Ectodermal cell (in vitro differentiated cells): Measurements from ENCODE around the gene FOXA3.

Experiments
- H3K27ac ChIP-seq: 2 replicates; pipeline ENCODE4 v1.7.0; 2013; ENCODE audit warnings: mild to moderate bottlenecking, low read depth, low read length; ENCODE audit not compliant: insufficient read depth, poor library complexity, severe bottlenecking
- H3K27me3 ChIP-seq: 2 replicates; pipeline ENCODE4 v1.7.0; 2013; ENCODE audit warnings: mild to moderate bottlenecking, low read length; ENCODE audit not compliant: insufficient read depth, control insufficient read depth, poor library complexity, severe bottlenecking
- H3K36me3 ChIP-seq: one replicate; pipeline ENCODE4 v1.7.0; 2013; ENCODE audit warnings: low read length; ENCODE audit not compliant: control insufficient read depth, insufficient read depth
- H3K4me1 ChIP-seq: one replicate; pipeline ENCODE4 v1.7.0; 2013; ENCODE audit warnings: low read length; ENCODE audit not compliant: control insufficient read depth, insufficient read depth
- H3K4me3 ChIP-seq: 2 replicates; pipeline ENCODE4 v1.7.0; 2013; ENCODE audit warnings: low read depth, low read length, control low read depth; ENCODE audit not compliant: insufficient read depth
- H3K9me3 ChIP-seq: 2 replicates; pipeline ENCODE4 v1.7.0; 2013; ENCODE audit warnings: mild to moderate bottlenecking, low read length, moderate library complexity; ENCODE audit not compliant: control insufficient read depth
- WGBS, 2 experiments: methylation state at CpG; one replicate each; pipeline ENCODE4 v1.1.7; 2013; ENCODE audit warnings: missing lambda C conversion rate in 2 of 2; 5-methylcytosine and 5-hydroxymethylcytosine counted together

Gene FOXA3

GRCh38 chr19:45902651-45903625, 38.8 kb downstream of the FOXA3 start:
- H3K9me3 ChIP-seq: no peaks in the 10 kb centered on the region
- WGBS, 2 experiments: 6 to 7% methylated on average over 73 of the region's 73 CpGs
- no peaks in the 10 kb centered on the region for H3K4me1 ChIP-seq
- H3K27me3 ChIP-seq: peaks cover 24% of the 10 kb centered on the region
- peak overlapping the region; percentile 57 for H3K4me3 ChIP-seq
- peaks cover 15% of the 10 kb centered on the region for H3K36me3 ChIP-seq
- peak overlapping the region; percentile 45 for H3K27ac ChIP-seq

GRCh38 chr19:45905011-45905410, 40.9 kb downstream of the FOXA3 start:
- H3K27ac ChIP-seq: no peak overlapping the region
- H3K9me3 ChIP-seq: no peaks in the 10 kb centered on the region
- no peaks in the 10 kb centered on the region for H3K4me1 ChIP-seq
- H3K36me3 ChIP-seq: peaks cover 7% of the 10 kb centered on the region
- WGBS, 2 experiments: 86 to 92% methylated on average over 10 of the region's 10 CpGs
- H3K27me3 ChIP-seq: peaks cover 23% of the 10 kb centered on the region
- H3K4me3 ChIP-seq: no peak overlapping the region

- 91 to 96% methylated on average over 3 of the region's 3 CpGs for WGBS, 2 experiments
- H3K27ac ChIP-seq: no peak overlapping the region
Observed at GRCh38 chr19:45906221-45906620, 42.1 kb downstream of the FOXA3 start.

DNA sequence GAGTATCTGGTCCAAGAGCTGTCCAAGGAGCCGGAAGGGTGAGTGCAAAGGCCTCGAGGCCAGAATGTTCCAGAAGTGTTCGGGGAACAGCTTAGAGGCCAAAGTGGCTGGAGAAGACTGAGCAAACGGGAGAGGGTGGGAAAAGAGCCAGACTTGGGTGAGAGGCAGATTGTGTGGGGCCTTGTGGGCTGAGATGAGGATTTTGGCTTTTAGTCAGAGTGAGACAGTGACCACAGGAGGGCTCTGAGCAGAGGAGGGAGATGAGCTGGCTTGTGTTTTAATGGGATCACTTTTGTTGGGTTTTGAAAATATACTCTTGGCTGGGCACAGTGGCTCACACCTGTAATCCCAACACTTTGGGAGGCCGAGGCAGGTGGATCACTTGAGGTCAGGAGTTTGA, 44.8 kb downstream of the FOXA3 start:
- 90 to 93% methylated on average over 5 of the region's 5 CpGs for WGBS, 2 experiments
- Histone ChIP-seq H3K27ac (no peak overlapping the region), H3K4me1 (no peaks in the 10 kb centered on the region), H3K36me3 (no peaks in the 10 kb centered on the region), H3K4me3 (no peak overlapping the region), H3K9me3 (no peaks in the 10 kb centered on the region), H3K27me3 (no peaks in the 10 kb centered on the region)

More at GRCh38 chr19:45906221-45906620, 42.1 kb downstream of the FOXA3 start:
- Histone ChIP-seq H3K4me3 (no peak overlapping the region), H3K27me3 (peaks cover 11% of the 10 kb centered on the region), H3K36me3 (no peaks in the 10 kb centered on the region), H3K9me3 (no peaks in the 10 kb centered on the region), H3K4me1 (no peaks in the 10 kb centered on the region)

DNA sequence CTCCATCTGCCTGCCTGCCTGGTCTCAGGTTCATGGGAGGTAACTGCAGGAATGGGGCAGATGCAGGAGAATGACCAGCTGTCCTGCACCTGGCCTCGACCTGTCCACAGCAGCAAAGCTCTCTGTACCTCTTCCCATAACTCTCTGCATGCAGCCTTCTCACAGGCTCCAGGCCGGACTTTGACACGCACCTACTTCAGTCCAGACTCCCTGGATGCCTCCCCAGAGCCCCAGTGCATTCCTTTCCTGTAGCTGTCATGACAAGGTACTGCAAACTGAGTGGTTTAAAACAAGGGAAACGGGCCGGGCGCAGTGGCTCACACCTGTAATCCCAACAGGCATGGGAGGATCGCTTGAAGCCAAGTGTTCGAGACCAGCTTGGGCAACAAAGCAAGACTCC, 47.2 kb downstream of the FOXA3 start:
- no peaks in the 10 kb centered on the region for H3K4me1 ChIP-seq
- no peaks in the 10 kb centered on the region for H3K27me3 ChIP-seq
- H3K27ac ChIP-seq: no peak overlapping the region
- H3K4me3 ChIP-seq: no peak overlapping the region
- 91 to 93% methylated on average over 8 of the region's 8 CpGs for WGBS, 2 experiments
- no peaks in the 10 kb centered on the region for H3K9me3 ChIP-seq
- no peaks in the 10 kb centered on the region for H3K36me3 ChIP-seq

GRCh38 chr19:45913874-45914830, 50.0 kb downstream of the FOXA3 start, which contains the start of gene NANOS2:
NANOS2 (minus strand) TSS chr19:45914778; CDS start chr19:45914693, 85 bp downstream.
- WGBS, 2 experiments: 77% methylated on average over 44 of the region's 44 CpGs
- Histone ChIP-seq H3K27me3 (no peaks in the 10 kb centered on the region), H3K4me1 (no peaks in the 10 kb centered on the region), H3K27ac (no peak within 1 kb of the TSS), H3K9me3 (no peaks in the 10 kb centered on the region), H3K36me3 (no peaks in the 10 kb centered on the region), H3K4me3 (no peak within 1 kb of the TSS)

GRCh38 chr19:45917421-45918091, 53.4 kb downstream of the FOXA3 start:
- H3K9me3 ChIP-seq: no peaks in the 10 kb centered on the region
- no peaks in the 10 kb centered on the region for H3K27me3 ChIP-seq
- WGBS, 2 experiments: 79 to 81% methylated on average over 4 of the region's 4 CpGs
- no peak overlapping the region for H3K4me3 ChIP-seq
- no peaks in the 10 kb centered on the region for H3K36me3 ChIP-seq
- no peak overlapping the region for H3K27ac ChIP-seq
- H3K4me1 ChIP-seq: no peaks in the 10 kb centered on the region

- no peak overlapping the region for H3K4me3 ChIP-seq
- no peaks in the 10 kb centered on the region for H3K9me3 ChIP-seq
- no peak overlapping the region for H3K27ac ChIP-seq
- no peaks in the 10 kb centered on the region for H3K27me3 ChIP-seq
- no peaks in the 10 kb centered on the region for H3K36me3 ChIP-seq
- no peaks in the 10 kb centered on the region for H3K4me1 ChIP-seq
- 87% methylated on average over 4 of the region's 4 CpGs for WGBS, 2 experiments
Observed at GRCh38 chr19:45918721-45919120, 54.6 kb downstream of the FOXA3 start.

DNA sequence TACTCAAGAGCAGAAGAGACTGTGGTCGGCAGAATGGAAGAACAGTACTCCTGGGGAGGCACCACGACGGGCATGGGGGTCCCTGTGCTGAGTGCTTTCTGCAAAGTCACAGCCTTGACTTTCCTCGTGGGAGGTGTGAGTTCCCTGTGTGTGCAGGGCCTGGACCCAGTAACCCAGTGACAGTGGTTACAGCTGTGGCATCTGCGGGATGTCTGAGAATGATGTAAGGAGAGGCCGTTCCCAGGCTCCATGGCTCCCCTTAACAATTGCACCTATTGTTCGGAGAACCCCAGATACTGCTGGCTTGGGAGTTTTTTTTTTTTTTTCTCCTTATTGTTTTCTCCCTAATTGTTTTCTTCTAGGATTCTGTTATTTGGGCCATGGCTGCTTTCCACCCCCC, 55.6 kb downstream of the FOXA3 start:
- H3K4me3 ChIP-seq: no peak overlapping the region
- no peaks in the 10 kb centered on the region for H3K4me1 ChIP-seq
- H3K9me3 ChIP-seq: no peaks in the 10 kb centered on the region
- no peaks in the 10 kb centered on the region for H3K36me3 ChIP-seq
- WGBS, 2 experiments: 65 to 80% methylated on average over 6 to 7 of the region's 7 CpGs
- H3K27me3 ChIP-seq: no peaks in the 10 kb centered on the region
- no peak overlapping the region for H3K27ac ChIP-seq
